Measurements from ENCODE around the gene OTUD3. TPM values are rescaled to one million over a fixed set of nuclear protein-coding genes. Genes with fewer than 3 reads are reported as not detected.
"Not testable (repeated sequence)": the region's sequence is repeated elsewhere in the genome, so short reads cannot be mapped to it uniquely, and the experiment has no call there.

Gene OTUD3
- total RNA-seq, 1 experiment from 2014 or later, result 33.9 TPM

DNA sequence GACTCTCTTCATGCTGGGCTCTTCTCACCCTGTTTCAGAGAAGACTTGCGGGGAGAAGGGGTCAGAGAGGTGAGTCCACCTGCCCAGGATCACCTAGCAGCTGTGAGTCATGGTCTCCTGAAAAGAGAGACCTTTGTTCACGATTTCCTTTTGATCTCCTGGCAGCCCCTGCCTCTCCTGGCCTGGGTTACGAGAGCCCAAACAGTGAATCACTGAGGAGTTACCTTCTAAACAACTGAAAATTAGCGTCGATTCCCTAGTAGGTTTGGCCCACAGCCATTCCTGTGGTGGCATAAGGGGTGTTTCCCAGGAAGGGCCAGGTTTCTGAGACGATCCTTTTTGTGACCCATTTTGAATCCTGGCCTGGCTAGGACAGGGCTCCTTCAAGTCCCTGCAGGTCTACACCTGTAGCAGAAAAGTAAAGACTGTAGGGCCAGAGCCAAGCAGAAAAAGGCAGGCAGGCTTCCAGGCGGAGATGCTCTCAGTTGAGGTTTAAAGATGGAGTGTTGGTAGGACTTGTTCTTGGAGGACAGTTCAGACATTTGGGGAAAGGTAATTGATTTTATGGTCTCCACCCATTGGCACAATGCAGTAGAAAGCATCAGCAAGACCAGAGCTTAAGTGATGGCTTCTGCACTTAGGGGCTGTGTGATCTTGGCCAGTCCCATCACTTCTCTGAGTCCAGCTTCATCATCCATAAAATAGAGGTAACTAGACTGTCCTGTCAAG, 43.3 kb downstream of the OTUD3 start:
- ChIA-PET POLR2A (ENCODE audit: low non-redundant PET) (no interaction called here), CTCF (no interaction called here)
- Histone ChIP-seq H3K36me3 (ENCODE audit: insufficient read depth, low read length, poor library complexity, severe bottlenecking) (no peaks in the 10 kb centered on the region), H3K9me3 (ENCODE audit: low read depth, low read length, poor library complexity, severe bottlenecking) (no peaks in the 10 kb centered on the region), H3K4me3 (ENCODE audit: low read depth, low read length, poor library complexity, severe bottlenecking) (no peak overlapping the region), H3K27me3 (replicated peaks; ENCODE audit: insufficient read depth, low read depth, low read length, poor library complexity) (no peaks in the 10 kb centered on the region), H3K27ac (ENCODE audit: low read depth, low read length, poor library complexity, severe bottlenecking) (no peak overlapping the region), H3K4me1 (ENCODE audit: insufficient read depth, low read length, poor library complexity, severe bottlenecking) (no peaks in the 10 kb centered on the region)
- no TSS peak for BruUV-seq (replicated peaks)
- TF ChIP-seq EZH2 (IDR thresholded peaks at IDR 0.05; ENCODE audit: borderline replicate concordance, low read depth, low read length, poor library complexity, severe bottlenecking), result no peak
- TF ChIP-seq, protein P1, sequence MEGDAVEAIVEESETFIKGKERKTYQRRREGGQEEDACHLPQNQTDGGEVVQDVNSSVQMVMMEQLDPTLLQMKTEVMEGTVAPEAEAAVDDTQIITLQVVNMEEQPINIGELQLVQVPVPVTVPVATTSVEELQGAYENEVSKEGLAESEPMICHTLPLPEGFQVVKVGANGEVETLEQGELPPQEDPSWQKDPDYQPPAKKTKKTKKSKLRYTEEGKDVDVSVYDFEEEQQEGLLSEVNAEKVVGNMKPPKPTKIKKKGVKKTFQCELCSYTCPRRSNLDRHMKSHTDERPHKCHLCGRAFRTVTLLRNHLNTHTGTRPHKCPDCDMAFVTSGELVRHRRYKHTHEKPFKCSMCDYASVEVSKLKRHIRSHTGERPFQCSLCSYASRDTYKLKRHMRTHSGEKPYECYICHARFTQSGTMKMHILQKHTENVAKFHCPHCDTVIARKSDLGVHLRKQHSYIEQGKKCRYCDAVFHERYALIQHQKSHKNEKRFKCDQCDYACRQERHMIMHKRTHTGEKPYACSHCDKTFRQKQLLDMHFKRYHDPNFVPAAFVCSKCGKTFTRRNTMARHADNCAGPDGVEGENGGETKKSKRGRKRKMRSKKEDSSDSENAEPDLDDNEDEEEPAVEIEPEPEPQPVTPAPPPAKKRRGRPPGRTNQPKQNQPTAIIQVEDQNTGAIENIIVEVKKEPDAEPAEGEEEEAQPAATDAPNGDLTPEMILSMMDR (conservative IDR thresholded peaks at IDR 0.05; ENCODE audit: low read depth, low read length), result no peak
- DNase-seq (ENCODE audit: low spot score), result no peak
- intact Hi-C loops (cut with micrococcal nuclease; ENCODE audit: unreplicated experiment), result no loop called here

DNA sequence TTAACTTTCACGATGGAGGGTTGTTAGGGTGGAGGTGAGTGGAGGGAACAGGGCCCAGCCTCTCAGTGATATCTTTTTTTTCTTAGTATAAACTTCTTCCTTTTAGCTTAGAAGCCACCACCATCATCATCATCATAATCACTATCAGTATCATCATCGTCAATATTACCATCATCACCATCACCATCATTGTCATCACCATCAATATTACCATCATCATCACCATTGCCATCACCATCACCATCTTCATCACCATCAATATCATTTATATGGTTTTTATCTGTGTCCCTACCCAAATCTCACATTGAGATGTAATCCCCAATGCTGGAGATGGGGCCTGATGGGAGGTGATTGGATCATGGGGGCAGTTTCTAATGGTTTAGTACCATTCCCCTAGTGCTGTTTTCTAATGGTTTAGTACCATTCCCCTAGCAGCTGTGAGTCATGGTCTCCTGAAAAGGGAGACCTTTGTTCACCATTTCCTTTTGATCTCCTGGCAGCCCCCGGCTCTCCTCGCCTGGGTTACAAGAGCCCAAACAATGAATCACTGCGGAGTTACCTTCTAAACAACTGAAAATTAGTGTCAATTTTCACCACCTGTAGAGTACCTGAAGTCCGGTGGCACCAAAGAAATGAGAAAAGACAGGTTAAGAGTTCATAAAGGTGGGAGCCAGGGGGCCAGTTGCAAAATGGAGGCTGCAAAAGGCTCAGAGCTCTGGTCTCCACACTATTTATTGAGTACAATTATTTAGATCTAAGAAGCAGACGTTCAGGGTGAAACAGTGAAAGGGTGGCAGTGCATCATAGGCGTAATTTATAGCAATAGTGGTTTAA, 44.3 kb downstream of the OTUD3 start:
- ChIA-PET POLR2A (ENCODE audit: low non-redundant PET) (no interaction called here), CTCF (no interaction called here)
- intact Hi-C loops (cut with micrococcal nuclease; ENCODE audit: unreplicated experiment), result no loop called here
- no peak overlapping the region for H3K4me3 ChIP-seq (ENCODE audit: low read depth, low read length, poor library complexity, severe bottlenecking)
- TF ChIP-seq EZH2 (IDR thresholded peaks at IDR 0.05; ENCODE audit: borderline replicate concordance, low read depth, low read length, poor library complexity, severe bottlenecking), result no peak
- TF ChIP-seq, protein P1 (conservative IDR thresholded peaks at IDR 0.05; ENCODE audit: low read depth, low read length), result no peak
- H3K4me1 ChIP-seq (ENCODE audit: insufficient read depth, low read length, poor library complexity, severe bottlenecking), result no peaks in the 10 kb centered on the region
- no peak overlapping the region for H3K27ac ChIP-seq (ENCODE audit: low read depth, low read length, poor library complexity, severe bottlenecking)
- H3K9me3 ChIP-seq (ENCODE audit: low read depth, low read length, poor library complexity, severe bottlenecking), result peaks cover 2% of the 10 kb centered on the region
- H3K27me3 ChIP-seq (replicated peaks; ENCODE audit: insufficient read depth, low read depth, low read length, poor library complexity), result no peaks in the 10 kb centered on the region
- DNase-seq (ENCODE audit: low spot score), result no peak
- no peaks in the 10 kb centered on the region for H3K36me3 ChIP-seq (ENCODE audit: insufficient read depth, low read length, poor library complexity, severe bottlenecking)
- no TSS peak for BruUV-seq (replicated peaks)

- H3K27ac ChIP-seq (ENCODE audit: low read depth, low read length, poor library complexity, severe bottlenecking); DNase-seq (ENCODE audit: low spot score); H3K4me1 ChIP-seq (ENCODE audit: insufficient read depth, low read length, poor library complexity, severe bottlenecking); intact Hi-C loops (cut with micrococcal nuclease; ENCODE audit: unreplicated experiment); H3K9me3 ChIP-seq (ENCODE audit: low read depth, low read length, poor library complexity, severe bottlenecking); CTCF ChIA-PET; BruUV-seq (replicated peaks); H3K27me3 ChIP-seq (replicated peaks; ENCODE audit: insufficient read depth, low read depth, low read length, poor library complexity); H3K4me3 ChIP-seq (ENCODE audit: low read depth, low read length, poor library complexity, severe bottlenecking); H3K36me3 ChIP-seq (ENCODE audit: insufficient read depth, low read length, poor library complexity, severe bottlenecking); POLR2A ChIA-PET (ENCODE audit: low non-redundant PET): not testable (repeated sequence)
These were observed 44.9 kb downstream of the OTUD3 start for GRCh38 chr1:19927130-19927421.

Data from A673 (cell line).